ENCODE measurements around the gene TP53I13. TPM values are rescaled to one million over a fixed set of nuclear protein-coding genes. Genes with fewer than 3 reads are reported as not detected.

The TP53I13 gene
- total and polyA plus RNA-seq, 2 of the 13 experiments (the other 11 are each of a cell fraction or from before 2014, with no cell fraction given) = 16.9 to 25.7 TPM

DNA sequence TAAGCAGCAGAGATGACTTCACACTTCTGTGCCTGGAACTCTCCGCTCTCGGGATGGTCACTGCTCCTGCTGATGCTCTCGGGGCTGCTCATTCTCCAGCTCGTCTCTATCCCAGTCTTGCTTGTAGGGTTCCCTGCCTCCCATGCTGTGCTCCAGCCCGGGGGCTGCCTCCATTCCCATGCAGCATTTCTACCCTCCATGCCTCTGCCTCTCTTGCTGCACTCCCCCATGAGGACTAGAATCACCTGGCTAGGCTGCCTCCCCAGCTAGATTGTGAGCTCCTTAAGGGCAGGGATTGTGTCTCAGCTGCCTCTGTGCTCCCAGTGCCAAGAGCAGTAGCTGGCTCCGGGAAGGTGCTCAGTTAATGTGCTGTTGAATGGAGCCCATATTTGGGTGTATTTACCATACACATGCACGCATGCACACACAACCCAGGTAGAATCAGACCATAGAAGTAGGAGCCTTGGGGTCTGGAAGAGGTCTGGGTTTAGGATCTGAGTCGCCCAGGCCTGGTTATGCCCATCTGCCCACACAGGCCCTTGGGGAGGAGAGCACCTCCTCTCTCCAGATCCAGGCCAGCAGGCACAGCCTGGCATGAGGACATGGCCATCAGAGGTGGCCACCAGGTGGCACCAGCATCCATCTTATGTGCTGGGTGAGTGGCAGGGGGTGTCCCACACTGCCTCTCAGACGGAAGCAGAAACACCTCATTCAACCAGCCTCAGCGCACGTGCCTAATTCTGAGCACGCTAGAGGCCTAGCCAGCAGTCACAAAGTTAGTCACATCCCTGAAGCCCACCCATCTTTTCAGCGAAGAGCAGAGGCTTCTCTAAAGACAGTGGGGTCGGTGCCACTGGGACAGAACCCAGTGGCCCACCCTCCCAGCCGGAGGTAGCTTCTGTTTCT, 11.6 kb downstream of the TP53I13 start (continued):
- TF ChIP-seq, protein P1, sequence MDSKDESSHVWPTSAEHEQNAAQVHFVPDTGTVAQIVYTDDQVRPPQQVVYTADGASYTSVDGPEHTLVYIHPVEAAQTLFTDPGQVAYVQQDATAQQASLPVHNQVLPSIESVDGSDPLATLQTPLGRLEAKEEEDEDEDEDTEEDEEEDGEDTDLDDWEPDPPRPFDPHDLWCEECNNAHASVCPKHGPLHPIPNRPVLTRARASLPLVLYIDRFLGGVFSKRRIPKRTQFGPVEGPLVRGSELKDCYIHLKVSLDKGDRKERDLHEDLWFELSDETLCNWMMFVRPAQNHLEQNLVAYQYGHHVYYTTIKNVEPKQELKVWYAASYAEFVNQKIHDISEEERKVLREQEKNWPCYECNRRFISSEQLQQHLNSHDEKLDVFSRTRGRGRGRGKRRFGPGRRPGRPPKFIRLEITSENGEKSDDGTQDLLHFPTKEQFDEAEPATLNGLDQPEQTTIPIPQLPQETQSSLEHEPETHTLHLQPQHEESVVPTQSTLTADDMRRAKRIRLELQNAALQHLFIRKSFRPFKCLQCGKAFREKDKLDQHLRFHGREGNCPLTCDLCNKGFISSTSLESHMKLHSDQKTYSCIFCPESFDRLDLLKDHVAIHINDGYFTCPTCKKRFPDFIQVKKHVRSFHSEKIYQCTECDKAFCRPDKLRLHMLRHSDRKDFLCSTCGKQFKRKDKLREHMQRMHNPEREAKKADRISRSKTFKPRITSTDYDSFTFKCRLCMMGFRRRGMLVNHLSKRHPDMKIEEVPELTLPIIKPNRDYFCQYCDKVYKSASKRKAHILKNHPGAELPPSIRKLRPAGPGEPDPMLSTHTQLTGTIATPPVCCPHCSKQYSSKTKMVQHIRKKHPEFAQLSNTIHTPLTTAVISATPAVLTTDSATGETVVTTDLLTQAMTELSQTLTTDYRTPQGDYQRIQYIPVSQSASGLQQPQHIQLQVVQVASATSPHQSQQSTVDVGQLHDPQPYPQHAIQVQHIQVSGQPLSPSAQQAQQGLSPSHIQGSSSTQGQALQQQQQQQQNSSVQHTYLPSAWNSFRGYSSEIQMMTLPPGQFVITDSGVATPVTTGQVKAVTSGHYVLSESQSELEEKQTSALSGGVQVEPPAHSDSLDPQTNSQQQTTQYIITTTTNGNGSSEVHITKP (CRISPR knock-in tag; IDR thresholded peaks at IDR 0.05; ENCODE audit: low read depth) = no peak
- peak; percentile 49; the same call in 1 of the 2 replicates for TF ChIP-seq HDAC2 (CRISPR knock-in tag; IDR thresholded peaks at IDR 0.05)
- TF ChIP-seq, protein P2, sequence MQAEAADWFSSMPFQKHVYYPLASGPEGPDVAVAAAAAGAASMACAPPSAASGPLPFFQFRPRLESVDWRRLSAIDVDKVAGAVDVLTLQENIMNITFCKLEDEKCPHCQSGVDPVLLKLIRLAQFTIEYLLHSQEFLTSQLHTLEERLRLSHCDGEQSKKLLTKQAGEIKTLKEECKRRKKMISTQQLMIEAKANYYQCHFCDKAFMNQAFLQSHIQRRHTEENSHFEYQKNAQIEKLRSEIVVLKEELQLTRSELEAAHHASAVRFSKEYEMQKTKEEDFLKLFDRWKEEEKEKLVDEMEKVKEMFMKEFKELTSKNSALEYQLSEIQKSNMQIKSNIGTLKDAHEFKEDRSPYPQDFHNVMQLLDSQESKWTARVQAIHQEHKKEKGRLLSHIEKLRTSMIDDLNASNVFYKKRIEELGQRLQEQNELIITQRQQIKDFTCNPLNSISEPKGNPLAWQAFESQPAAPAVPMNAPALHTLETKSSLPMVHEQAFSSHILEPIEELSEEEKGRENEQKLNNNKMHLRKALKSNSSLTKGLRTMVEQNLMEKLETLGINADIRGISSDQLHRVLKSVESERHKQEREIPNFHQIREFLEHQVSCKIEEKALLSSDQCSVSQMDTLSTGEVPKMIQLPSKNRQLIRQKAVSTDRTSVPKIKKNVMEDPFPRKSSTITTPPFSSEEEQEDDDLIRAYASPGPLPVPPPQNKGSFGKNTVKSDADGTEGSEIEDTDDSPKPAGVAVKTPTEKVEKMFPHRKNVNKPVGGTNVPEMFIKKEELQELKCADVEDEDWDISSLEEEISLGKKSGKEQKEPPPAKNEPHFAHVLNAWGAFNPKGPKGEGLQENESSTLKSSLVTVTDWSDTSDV (CRISPR knock-in tag; IDR thresholded peaks at IDR 0.05) = no peak
- TF ChIP-seq, protein P3, sequence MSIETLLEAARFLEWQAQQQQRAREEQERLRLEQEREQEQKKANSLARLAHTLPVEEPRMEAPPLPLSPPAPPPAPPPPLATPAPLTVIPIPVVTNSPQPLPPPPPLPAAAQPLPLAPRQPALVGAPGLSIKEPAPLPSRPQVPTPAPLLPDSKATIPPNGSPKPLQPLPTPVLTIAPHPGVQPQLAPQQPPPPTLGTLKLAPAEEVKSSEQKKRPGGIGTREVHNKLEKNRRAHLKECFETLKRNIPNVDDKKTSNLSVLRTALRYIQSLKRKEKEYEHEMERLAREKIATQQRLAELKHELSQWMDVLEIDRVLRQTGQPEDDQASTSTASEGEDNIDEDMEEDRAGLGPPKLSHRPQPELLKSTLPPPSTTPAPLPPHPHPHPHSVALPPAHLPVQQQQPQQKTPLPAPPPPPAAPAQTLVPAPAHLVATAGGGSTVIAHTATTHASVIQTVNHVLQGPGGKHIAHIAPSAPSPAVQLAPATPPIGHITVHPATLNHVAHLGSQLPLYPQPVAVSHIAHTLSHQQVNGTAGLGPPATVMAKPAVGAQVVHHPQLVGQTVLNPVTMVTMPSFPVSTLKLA (IDR thresholded peaks at IDR 0.05) = no peak
- no peak for TF ChIP-seq ZBTB1 (CRISPR knock-in tag; IDR thresholded peaks at IDR 0.05; ENCODE audit: borderline replicate concordance)
- TF ChIP-seq, protein P4, sequence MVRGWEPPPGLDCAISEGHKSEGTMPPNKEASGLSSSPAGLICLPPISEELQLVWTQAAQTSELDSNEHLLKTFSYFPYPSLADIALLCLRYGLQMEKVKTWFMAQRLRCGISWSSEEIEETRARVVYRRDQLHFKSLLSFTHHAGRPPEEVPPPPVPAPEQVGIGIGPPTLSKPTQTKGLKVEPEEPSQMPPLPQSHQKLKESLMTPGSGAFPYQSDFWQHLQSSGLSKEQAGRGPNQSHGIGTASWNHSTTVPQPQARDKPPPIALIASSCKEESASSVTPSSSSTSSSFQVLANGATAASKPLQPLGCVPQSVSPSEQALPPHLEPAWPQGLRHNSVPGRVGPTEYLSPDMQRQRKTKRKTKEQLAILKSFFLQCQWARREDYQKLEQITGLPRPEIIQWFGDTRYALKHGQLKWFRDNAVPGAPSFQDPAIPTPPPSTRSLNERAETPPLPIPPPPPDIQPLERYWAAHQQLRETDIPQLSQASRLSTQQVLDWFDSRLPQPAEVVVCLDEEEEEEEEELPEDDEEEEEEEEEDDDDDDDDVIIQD (CRISPR knock-in tag; IDR thresholded peaks at IDR 0.05; ENCODE audit: low read depth) = no peak
- TF ChIP-seq SCMH1 (CRISPR knock-in tag; IDR thresholded peaks at IDR 0.05; ENCODE audit: borderline replicate concordance) = no peak
- no peak for TF ChIP-seq KAT7 (CRISPR knock-in tag; IDR thresholded peaks at IDR 0.05; ENCODE audit: borderline replicate concordance)
- 0 out of 2 replicates have a peak, but pooled peaks have one; percentile 47 for TF ChIP-seq MEIS2 (CRISPR knock-in tag; IDR thresholded peaks at IDR 0.05)
- no peak for TF ChIP-seq ZNF3 (CRISPR knock-in tag; IDR thresholded peaks at IDR 0.05)
- TF ChIP-seq, protein P5, sequence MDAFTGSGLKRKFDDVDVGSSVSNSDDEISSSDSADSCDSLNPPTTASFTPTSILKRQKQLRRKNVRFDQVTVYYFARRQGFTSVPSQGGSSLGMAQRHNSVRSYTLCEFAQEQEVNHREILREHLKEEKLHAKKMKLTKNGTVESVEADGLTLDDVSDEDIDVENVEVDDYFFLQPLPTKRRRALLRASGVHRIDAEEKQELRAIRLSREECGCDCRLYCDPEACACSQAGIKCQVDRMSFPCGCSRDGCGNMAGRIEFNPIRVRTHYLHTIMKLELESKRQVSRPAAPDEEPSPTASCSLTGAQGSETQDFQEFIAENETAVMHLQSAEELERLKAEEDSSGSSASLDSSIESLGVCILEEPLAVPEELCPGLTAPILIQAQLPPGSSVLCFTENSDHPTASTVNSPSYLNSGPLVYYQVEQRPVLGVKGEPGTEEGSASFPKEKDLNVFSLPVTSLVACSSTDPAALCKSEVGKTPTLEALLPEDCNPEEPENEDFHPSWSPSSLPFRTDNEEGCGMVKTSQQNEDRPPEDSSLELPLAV (CRISPR knock-in tag; conservative IDR thresholded peaks at IDR 0.05; ENCODE audit: low read depth) = no peak
- no peak for TF ChIP-seq ARNT2 (CRISPR knock-in tag; IDR thresholded peaks at IDR 0.05; ENCODE audit: low read depth)
- no peak for TF ChIP-seq CREM (IDR thresholded peaks at IDR 0.05)
- TF ChIP-seq CREM (CRISPR knock-in tag; IDR thresholded peaks at IDR 0.05) = no peak
- TF ChIP-seq FOSL2 (CRISPR knock-in tag; IDR thresholded peaks at IDR 0.05) = peak; percentile 43
- no peak for TF ChIP-seq NCOA1 (CRISPR knock-in tag; IDR thresholded peaks at IDR 0.05)
- peak; percentile 53; the same call in 1 of the 2 replicates for TF ChIP-seq GATAD2A (CRISPR knock-in tag; IDR thresholded peaks at IDR 0.05)
- no peak for TF ChIP-seq ZSCAN30 (CRISPR knock-in tag; IDR thresholded peaks at IDR 0.05)
- no peak for TF ChIP-seq NFIC (IDR thresholded peaks at IDR 0.05; ENCODE audit: low read length)

Data from HepG2 (cell line).